GM21526 (cell line): ENCODE data around the gene AURKA.
A peak's percentile ranks its signal among the peaks of the same experiment; 100 is the strongest.
"Not testable (repeated sequence)": the region's sequence is repeated elsewhere in the genome, so short reads cannot be mapped to it uniquely, and the experiment has no call there.

Experiments
- ATAC-seq: cut with Tn5 transposase; IDR thresholded peaks from one replicate; pipeline ENCODE4 v1.9.1; 2021; ENCODE audit warnings: moderate library complexity; ENCODE audit not compliant: unreplicated experiment, low FRiP score

The AURKA gene

DNA sequence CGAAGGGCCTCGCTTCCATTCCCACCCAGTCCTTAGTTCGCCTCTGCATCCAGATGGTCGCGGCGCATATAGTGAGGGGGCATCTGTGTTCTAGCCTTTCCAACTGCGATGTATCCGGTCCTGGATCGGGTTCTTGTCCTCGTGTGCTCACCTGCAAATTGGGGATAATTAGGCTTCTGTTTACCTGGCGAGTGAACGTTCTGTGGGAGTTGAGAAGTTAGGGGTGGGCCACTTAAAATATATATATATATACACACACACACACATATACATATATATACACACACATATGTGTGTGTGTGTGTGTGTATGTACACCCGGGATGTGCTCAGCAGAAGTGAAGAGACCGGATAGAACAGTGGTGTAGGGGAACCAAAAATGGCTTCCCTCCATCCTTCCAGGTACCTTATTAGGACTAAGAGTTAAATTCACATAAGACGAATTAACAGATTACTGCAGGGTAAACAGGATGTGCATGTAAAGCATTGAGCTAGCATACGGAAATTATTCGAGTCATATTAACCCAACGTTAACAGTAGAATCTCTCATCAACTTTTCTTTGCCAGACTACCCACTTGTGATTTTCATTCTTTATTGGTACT is 967 bp upstream of the AURKA start:
- no peak for ATAC-seq

DNA sequence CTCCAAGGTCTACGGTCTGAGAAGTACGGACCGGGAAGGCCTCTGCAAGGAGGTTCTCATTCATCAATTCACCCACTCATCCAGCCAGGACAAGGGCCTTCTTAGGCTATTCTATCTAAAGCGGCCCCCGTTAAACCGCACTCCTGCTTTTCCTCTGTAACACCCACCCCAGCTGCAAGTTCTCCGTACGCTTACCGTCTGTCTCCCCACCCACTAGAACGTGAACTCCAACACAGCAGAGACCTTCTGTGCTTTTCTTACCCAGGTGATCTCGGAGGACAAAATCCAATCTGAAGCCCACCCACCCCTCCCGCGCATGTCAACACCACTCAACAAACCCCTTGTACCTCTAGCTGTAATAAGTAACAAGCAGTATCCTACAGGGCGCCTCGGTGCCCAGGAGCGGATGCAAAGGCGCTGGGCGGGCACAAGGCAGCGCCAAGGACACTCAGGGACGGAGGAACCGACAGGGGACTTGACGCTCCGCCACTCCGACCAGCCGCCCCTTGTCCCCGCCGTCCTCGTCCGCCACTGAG is 351 bp downstream of the AURKA start:
- ATAC-seq = peak; percentile 32

DNA sequence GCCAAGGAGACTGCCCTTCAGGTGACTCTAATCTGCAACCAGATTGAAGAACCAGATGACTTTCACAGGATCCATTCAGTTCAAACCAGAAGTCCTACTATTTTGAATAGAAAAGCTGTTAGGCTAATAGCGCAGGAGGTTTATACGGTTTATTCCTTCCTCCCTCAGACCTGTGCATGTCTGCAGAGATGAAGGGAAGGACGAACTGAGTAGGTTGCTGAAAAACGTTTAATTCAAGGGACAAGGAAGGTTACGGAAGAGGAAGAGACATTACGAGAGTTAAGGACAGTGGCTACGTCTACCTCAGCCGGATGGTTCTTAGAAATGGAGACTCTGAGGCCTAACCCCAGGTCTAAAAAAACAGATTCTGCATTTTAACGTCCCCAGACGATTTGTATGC is 978 bp downstream of the AURKA start:
- no peak for ATAC-seq

DNA sequence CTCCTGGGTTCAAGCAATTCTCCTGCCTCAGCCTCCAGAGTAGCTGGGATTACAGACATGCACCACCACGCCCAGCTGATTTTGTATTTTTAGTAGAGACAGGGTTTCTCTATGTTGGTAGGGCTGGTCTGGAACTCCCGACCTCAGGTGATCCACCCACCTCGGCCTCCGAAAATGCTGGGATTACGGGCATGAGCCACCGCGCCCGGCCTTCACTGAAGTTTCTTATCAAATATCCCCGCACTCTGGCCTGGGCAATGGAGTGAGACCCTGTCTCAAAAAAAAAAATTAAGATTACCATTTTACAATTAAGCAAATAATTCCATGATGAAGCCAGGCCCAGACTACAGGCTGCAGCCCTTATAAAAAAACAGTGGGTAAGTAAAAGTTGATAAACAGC is 1.6 kb downstream of the AURKA start:
- ATAC-seq = not testable (repeated sequence)

DNA sequence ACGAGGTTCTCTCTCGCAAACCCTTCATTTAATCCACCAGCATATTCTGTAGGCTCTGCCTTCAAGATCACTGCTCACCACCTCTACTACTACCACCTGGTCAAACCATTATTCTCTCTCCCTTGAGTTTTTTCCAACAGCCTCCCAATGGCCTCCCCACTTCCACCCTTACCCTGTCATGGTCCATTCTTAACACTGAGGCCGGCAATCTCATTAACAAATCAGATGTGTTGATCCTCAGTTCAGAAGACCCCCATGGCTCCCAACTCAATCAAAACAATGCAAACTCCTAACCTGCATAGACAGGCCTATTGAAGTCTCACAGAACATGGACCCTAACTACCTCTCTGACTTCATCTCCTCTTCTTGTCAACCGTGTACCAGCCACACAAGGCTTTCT is 2.2 kb downstream of the AURKA start:
- ATAC-seq = no peak

DNA sequence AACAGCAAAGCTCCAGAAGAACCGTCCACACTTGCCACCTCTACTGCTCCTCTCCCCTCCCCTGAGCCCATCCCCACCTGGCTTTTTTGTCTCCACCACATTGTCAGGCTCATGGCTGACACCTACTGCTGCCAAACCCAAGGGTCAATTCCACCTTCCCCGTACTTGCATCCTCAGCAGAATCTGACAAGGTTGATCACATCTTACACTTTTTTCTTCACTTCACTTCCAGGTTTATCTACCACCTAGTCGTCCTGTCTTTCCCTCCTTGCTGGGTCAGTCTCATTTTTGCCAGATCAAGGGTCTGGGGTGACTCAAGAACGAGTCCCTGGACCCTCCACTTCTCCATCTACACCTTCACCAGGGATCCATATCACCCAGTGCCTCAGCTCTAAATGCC is 3.1 kb downstream of the AURKA start:
- ATAC-seq = no peak

DNA sequence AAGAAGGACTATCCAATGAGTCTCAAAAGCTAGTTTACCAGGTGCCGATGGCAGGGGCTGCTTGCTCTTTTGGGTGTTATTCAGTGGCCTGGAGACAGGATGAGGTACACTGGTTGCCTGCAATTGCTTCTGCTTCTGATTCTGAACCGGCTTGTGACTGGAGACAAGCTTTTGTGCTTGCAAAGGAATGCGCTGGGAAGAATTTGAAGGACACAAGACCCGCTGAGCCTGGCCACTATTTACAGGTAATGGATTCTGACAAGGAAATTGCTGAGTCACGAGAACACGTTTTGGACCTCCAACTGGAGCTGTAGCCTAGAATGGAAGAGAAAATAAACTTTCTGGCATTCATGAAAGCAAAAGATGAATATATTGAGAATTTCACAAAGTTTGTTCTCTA is 5.8 kb downstream of the AURKA start:
- no peak for ATAC-seq

DNA sequence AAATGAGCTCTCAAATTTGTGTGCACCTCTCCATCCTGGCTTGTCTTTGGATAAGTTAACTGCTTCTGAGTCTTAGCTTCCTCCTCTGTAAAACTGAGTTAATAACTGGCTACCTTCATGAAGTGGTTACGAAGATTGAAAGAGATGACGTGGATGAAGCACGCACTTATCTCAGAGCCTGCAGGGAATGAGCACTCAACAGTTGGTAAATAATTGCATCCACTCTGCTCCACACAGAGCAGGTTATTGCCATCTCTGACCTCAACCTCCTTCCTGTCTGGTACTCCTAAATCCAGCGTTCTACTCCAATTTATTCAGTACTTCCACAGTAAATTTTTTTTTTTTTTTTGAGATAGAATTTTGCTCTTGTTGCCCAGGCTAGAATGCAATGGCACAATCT is 6.9 kb downstream of the AURKA start:
- ATAC-seq = no peak

DNA sequence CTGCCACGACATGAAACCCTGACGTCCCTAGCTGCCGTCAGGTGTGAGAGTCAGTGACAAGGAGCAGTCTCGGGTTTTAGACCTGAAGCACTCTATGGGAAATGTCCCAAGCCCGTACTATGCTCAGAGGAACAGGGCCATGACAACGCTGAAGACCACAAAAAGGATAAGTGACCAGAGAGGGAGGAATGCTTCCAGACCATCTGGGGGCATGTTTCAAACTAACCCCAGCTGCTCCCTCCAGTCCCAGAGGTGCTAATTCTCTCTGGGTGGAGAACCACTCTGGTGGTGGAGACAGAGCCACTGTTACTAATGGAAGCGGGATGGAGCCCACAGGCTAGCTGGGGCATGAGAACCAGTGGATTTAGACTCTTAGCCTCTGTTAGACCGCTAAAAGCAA is 8.7 kb downstream of the AURKA start:
- ATAC-seq = no peak

DNA sequence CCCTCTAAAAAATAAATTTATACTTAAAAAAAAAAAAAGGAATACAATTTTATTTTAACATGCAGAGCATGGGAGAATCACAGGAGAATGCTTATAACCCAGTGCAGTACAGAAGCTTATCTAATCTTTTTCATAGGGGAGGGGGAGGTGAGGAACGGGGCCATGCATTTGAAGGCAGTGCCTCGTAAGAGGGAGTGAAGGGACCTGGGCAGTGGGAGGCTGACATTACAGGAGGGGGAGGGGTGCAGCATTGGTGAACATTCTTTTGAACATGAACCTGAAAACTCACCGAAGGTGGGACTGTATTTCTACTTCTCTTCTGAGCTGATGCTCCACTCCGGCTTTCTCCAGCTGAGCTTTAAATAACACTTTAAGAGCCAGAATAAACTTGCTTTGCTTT is 9.3 kb downstream of the AURKA start:
- ATAC-seq = no peak

DNA sequence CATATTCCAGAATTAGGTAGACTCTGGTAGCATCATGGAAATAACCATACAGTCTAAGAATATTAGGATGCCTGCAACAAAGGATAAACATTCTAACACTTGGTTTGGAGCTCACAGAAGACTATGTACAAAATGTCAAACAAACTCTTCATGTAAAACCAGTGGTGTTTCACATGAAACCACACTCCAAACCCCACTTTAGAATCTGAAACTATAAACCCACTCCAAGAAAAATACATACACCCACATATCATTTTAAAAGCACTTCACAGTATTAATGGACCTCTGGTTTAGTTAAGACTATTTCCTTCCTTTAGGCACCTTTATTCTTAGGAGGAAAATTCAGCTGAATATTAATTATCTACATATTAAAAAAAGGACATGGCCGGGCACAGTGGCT is 10.5 kb downstream of the AURKA start:
- ATAC-seq = no peak

DNA sequence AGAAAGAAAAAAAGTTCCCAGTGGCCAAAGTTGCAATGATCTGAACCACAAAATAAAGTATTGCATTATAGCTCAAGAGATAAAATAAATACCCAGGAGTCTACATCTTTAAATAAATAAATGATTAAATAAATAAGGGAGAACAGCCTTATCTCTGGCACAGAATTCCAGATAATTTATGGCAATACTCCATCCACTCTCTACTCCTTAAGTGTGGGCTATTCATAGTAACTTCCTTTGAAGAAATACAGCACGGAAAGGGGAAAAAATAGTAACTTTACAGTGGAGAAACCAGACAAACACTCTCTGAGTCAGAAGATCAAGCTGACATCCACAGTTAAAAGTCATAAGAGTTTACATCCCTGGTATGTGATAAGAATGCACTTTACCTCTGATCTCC is 11.6 kb downstream of the AURKA start:
- no peak for ATAC-seq

DNA sequence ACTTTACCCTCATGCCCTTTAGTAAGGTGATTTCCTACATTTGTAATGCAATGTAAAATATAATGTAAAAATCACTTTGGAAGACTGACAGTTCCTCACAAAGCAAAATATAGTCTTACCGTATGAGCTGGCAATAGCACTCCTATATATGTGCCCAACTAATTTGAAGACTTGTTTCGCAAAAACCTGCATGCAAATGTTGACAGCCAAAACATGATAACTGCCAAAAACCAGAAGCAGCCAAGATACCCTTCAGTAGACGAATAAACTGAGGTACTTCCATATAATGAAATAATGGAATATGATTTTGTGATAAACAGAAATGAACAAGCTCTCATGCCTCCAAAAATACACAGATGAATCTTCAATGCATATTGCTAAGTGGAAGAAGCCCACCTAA is 13.6 kb downstream of the AURKA start:
- no peak for ATAC-seq

DNA sequence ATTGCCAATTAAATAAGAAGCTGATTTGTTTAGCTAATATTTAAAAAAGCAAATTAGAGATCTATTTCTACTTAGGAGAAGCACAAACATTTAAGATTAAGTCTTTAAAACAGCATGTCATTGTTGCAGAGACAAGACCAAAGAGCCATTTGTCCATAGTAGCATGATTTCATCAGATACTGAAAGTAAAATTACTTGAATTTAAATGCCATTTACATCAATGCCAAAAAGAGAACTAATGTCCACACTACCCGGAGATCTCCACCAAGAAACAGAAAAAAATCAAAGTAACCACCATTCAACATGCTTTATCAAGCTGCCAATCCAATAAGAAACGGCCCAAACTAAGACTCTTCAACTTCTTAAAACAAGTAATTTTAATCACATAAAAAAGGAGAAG is 15.7 kb downstream of the AURKA start:
- ATAC-seq = no peak

DNA sequence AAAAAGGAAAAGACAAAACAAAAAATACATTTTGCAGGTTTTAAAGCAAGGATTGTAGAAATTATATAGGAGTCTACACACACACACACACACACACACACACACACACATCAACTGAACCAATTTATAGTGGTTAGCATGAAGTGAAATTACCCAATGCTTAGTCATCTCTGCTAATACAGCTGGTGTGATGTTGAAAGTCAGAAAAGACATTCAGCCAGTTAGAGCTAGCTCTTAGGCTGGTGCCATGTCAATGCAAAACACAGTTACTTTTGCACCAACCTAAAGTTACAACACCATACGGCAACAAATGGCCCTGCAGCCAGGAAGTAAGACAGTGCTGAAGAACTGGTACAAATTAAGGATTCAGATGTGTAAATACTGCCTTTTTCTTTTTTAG is 18.1 kb downstream of the AURKA start:
- no peak for ATAC-seq

DNA sequence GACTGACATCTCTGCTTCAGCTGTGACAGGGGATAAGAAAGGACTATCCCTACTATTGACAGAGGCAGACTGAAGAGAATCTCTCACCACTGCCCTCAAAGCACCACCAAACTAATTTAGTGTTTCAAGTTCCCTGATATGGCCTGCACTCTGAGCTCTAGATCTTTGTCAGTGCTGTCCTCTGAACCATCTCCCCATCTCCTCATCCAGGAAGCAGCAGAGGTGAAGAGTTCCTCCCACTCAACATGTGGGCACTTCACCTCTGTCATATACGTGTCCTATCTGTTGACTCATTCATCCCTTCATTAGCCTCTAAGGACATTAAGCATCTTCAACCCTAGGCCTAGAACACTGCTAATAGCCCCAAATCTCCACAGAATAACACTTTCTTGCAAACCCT is 19.2 kb downstream of the AURKA start:
- ATAC-seq = no peak

DNA sequence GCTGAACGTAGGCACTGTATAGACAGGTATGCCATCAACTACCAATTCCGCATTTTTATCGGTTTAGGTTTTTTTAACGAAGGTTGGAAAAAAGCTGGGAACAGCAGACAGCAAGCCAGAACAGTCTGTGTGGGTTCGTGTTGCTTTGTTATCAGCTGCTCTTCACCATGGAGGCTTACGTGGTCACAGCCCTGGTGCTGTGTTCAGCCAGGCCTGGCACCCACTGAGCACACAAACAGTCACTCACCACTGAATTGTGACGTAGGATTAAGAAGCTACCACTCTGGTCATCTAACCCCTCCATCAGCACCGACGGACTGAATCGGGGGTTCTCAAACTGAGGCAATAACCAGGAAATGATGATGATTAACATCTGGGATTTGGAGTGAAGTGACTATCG is 20.0 kb downstream of the AURKA start:
- no peak for ATAC-seq

DNA sequence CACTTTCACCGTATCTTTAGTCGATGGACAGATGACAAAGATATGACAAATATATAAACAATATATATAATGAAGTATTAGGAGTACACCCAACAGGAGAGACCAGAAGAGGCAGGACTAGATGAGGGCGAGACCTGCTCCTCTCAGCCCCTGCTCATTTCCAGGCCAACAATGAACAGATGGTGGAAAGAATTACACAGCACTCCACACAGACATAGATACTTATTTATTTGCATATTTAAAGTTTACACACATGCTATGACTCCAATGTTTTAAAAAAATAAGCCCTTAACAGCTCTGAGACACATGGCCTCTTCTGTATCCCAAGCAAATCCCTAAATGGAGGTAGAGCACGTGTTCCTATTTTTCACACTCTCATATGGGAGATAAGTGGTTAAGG is 22.8 kb downstream of the AURKA start:
- ATAC-seq = no peak

DNA sequence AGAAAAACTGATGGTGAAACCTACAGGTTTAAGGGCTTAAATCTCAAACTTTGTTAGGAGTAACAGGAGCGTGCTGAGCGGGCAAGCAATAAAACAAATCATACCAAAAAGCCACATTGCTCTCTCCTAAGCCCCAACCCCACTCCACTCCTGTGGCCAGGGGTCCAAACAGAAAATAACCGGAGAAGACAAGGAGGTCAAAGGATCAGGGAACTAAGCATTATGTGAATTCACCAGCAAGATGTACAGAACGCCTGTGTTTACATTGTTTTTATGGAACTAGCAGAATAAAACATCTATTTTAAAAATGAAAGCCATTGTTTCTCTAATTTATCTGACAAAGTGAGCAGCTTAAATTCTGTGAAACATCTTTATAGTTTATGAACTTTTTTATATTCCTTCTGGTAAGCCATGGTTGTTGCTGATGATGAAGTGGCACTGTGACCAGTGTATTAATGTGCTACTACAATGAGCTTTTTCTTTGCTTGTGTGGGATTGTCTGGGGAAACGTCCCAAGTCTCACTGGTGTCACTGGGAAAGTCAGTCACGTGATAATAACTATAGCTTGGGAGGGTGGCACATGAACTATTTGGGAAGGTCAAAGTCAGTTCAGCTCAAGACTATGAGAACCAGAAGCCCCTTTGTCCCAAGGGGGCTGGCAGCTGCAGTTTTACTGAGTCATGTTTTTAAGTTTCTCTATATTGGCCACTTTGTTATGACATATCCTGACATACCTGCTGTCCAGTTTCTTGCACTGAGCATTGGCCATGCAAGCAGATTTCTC is 23.5 kb downstream of the AURKA start:
- ATAC-seq = no peak

DNA sequence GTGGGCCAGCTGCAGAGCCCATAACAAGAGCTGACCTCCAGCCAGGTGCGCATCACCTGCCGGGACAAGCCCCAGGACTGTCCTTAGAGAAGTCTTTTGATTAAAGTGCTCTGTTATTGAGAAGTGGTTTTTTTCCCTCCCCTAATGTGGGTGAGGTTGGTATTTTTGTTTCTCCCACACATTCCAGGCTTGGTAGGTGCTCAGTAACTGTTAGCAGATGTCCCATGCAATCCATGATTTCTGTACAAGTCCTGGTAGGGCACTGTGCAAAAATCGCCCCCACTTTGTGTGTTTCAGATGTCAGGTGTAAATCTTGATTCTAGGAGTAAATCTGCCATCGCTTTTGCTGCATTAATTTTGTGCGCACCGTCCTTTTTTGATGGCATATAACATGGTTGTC is 28.5 kb downstream of the AURKA start:
- ATAC-seq = no peak

DNA sequence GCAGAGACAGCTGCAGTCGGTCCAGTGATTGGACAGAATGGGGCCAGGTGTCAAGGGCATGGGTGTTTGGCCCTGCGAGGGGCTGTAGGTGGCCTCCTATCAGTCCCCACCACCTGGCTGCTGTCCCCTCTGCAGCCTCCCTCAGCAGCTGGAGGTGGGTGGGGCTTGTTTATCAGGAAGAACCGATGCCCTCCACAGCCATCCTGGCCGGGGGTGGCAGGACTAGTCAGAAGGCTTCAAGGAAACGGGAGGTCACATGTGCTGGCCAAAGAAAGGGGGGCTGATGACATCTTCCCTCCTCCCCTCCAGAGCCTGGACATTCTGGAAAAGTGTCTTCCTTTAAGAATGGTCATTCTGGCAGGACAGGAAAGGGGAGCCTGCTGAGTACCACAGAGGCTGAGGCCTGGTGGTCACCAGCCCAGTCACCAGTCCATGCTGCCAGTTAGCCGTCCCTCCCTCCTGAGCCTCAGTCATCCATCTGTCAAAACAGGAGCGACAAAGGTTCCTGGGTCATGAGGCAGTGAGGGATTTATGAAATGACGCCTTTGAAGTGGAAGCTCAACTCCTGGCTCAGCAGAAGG is 29.1 kb downstream of the AURKA start:
- ATAC-seq = no peak

DNA sequence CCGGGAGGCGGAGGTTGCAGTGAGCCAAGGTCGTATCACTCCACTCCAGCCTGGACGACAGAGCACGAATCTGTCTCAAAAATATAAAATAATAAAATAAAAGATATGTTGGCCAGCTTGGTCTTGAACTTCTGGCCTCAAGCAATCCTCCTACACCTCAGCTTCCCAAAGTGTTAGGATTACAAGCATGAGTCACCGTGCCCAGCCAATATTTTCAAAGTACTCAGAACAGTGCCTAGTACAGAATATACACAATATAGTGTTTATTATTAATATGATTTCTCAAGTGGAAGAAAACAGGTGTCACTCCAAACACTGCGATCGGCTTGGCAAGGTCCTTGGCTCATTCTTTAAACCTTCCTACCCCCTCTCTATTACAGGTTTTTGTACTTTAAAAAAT is 30.1 kb downstream of the AURKA start:
- ATAC-seq = no peak
